GM20000 (cell line): ENCODE data around the gene XRCC5.

ENCODE experiments used
- DNase-seq: peaks from one replicate; pipeline ENCODE4 v3.0.0; 2012; ENCODE audit warnings: low spot score
- TF ChIP-seq, protein P1 (sequence below): IDR thresholded peaks from 2 replicates; pipeline ENCODE4 v1.5.1; 2012; ENCODE audit warnings: mild to moderate bottlenecking, control low read depth; ENCODE audit errors: extremely low read depth, missing control alignments

The XRCC5 gene

DNA sequence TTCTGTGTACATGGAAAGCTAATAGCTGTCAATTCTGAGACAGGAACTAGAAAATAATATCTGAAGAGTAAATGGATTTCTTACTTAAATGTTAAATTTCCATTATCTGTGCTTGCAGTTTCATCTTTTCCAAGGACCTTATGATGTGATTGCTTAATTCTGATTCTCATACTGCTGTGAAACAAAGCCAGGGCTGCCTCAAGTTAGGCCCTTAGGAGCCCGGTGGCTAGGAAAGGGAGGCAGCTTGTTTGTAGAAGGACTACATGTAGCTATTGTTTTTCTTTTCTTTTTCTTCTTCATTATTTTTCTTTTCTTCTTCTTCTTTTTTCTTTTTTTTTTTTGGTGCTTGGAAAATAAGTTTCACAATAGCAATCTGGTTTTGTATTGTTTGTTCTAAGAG is 50.5 kb downstream of the XRCC5 start:
- no peak for DNase-seq

DNA sequence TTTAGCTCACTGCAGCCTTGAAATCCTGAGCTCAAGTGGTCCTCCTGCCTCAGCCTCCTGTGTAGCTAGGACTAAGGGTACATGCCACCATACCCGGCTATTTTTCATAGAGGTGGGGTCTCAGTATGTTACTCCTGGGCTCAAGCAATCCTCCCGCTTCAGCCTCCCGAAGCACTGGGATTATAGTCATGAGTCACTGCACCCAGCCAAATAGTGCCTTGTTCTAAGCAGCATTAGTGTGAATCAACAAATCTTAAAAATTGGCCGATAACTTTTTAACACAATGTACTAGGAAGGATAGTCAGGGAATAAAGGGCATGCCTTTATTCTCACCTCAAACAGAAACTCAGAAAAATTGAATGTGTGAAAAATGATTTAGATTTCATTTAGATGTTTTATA is 51.6 kb downstream of the XRCC5 start:
- DNase-seq = no peak
- TF ChIP-seq, protein P1, sequence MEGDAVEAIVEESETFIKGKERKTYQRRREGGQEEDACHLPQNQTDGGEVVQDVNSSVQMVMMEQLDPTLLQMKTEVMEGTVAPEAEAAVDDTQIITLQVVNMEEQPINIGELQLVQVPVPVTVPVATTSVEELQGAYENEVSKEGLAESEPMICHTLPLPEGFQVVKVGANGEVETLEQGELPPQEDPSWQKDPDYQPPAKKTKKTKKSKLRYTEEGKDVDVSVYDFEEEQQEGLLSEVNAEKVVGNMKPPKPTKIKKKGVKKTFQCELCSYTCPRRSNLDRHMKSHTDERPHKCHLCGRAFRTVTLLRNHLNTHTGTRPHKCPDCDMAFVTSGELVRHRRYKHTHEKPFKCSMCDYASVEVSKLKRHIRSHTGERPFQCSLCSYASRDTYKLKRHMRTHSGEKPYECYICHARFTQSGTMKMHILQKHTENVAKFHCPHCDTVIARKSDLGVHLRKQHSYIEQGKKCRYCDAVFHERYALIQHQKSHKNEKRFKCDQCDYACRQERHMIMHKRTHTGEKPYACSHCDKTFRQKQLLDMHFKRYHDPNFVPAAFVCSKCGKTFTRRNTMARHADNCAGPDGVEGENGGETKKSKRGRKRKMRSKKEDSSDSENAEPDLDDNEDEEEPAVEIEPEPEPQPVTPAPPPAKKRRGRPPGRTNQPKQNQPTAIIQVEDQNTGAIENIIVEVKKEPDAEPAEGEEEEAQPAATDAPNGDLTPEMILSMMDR = no peak

More for the DNA sequence above, 50.5 kb downstream of the XRCC5 start:
- TF ChIP-seq, protein P1 = no peak

DNA sequence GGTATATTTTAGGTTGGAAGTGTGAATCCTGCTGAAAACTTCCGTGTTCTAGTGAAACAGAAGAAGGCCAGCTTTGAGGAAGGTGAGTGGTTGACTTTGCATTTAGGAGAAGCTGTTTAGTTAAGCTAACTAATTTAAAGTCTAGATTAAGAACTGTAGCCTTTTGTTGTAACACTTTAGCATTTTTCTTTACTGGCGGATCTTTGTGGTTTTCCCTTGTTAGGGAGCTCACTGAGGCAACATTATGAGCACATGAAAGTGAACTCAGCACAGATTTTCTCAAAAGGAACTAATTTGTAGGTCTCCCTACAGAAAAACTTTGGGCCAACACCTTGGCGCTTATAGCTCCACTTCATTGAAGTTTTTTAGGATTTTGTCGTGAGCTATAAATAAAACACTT is 52.8 kb downstream of the XRCC5 start:
- TF ChIP-seq, protein P1 = no peak
- no peak for DNase-seq

DNA sequence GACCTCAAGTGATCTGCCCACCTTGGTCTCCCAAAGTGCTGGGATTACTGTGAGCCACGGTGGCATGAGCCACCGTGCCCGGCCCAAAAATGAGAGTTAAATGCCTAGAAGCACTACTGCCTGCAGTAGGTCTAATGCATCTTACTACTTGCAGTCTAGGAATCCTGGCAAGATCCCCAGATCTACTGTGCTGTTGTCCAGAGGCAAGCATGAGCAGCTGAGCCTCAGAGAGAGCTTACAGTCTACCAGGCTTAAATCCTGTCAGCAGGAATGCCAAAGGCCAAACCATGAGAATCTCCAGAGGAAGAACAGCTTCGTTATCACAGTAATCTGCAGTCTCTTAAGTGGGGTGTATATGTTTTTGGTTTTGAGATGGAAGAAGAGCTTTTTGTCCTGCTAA is 54.4 kb downstream of the XRCC5 start:
- no peak for DNase-seq
- TF ChIP-seq, protein P1 = no peak

DNA sequence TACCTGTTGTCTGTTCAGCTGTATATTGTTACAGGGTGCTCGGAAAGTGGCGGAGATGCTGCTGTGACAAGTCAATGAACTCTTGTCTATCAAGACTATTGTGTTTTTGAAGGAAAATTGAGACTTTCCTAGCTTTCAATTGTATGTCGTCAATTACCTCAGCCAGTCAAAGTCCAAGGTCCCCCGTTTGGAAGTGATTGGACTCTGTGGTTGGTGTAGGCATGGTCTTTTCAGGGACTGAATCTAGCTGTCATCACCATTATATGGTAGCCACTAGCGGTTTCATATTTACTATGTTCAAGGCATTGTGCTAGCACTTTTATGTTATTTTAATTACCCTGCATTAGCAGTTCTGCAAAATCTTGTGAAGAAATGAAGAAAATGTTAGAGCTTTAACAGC is 54.9 kb downstream of the XRCC5 start:
- TF ChIP-seq, protein P1 = no peak
- DNase-seq = no peak

DNA sequence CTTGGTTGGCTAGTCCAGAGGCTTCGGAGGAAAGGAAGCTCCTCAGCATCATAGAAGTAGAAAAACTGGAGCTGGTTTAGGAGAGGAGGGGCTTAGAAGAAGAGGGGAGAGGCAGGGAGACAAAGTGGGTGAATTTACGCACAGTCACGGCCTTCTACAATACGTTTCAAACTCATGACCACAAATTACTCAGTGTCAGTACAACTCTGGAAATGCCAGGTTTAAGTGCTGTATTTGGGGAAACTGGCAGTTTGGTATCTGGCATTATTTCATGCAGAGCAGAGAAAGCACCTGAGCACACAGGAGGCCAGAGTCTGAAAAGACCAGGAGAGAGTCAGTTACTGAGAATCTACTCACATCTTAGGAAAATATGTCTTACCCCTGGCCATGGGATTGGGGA is 55.4 kb downstream of the XRCC5 start:
- TF ChIP-seq, protein P1 = no peak

DNA sequence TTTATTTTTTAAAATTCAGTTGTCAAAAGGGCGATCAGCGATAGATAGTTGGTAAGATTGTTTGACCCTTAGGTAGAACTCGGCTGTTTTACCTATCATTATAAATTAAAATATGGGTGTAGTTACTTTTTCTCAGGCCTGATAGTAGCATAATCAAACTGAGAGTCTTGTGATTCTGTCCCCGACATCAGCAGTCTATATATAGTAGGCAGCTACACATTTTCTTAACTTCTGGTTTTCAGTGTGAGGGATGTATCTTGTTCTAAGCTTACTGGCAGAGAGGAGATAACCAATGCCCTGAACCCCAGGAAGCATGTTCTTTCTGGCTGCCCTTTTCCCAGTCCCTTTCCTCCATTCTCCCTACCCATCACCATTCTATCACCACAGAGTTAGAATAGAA is 56.6 kb downstream of the XRCC5 start:
- TF ChIP-seq, protein P1 = no peak
- no peak for DNase-seq

More for the DNA sequence above, 55.4 kb downstream of the XRCC5 start:
- DNase-seq = no peak
